IMR-90 (cell line): ENCODE measurements around the gene RBM39. TPM values are rescaled to one million over a fixed set of nuclear protein-coding genes. Genes with fewer than 3 reads are reported as not detected.

Source experiments
- ATAC-seq: fragments of 200-7000 bp; cut with Tn5 transposase; 2 replicates; pipeline ENCODE4 v1.9.1; 2020; ENCODE audit warnings: low read depth, mild to moderate bottlenecking, moderate library complexity
- BruUV-seq: library from RNA; stranded (reverse); fragments of 400-500 nt; replicated peaks from 2 replicates; lab custom pipeline; 2021; lab: Mats Ljungman, UMichigan
- CTCF ChIA-PET: fragments of 300-600 bp; formaldehyde crosslinking; extraction: SDS; loops from one replicate; lab custom pipeline; 2021; ENCODE audit warnings: antibody characterized with exemption; lab: Yijun Ruan, JAX
- POLR2A ChIA-PET: fragments of 300-600 bp; sonication (Branson Sonifier 250); formaldehyde crosslinking; loops from one replicate; lab custom pipeline; 2022; ENCODE audit warnings: antibody characterized with exemption; ENCODE audit not compliant: unreplicated experiment; lab: Charles Lee
- DNase-seq: peaks from one replicate; pipeline ENCODE4 v3.0.0; 2013
- H2AFZ ChIP-seq: replicated peaks from 2 replicates; pipeline ENCODE3; 2013; ENCODE audit warnings: low read length, mild to moderate bottlenecking; ENCODE audit not compliant: poor library complexity
- H2AK5ac ChIP-seq: 2 replicates; pipeline ENCODE4 v1.6.1; 2013; ENCODE audit warnings: low read depth, low read length, inconsistent platforms
- H2AK9ac ChIP-seq: replicated peaks from 2 replicates; pipeline ENCODE3; 2013; ENCODE audit warnings: mild to moderate bottlenecking, low read depth, low read length, moderate library complexity; ENCODE audit not compliant: poor library complexity
- H2BK120ac ChIP-seq: 2 replicates; pipeline ENCODE4 v1.6.1; 2013; ENCODE audit warnings: low read depth, low read length, inconsistent platforms
- H2BK15ac ChIP-seq: 3 replicates; pipeline ENCODE4 v1.6.1; 2013; ENCODE audit warnings: low read depth, low read length, inconsistent platforms
- H2BK20ac ChIP-seq: 2 replicates; pipeline ENCODE4 v1.6.1; 2013; ENCODE audit warnings: low read depth, mild to moderate bottlenecking, inconsistent platforms, low read length, moderate library complexity
- H2BK5ac ChIP-seq: 2 replicates; pipeline ENCODE4 v1.6.1; 2013; ENCODE audit warnings: mild to moderate bottlenecking, low read depth, low read length, inconsistent platforms; ENCODE audit not compliant: poor library complexity, severe bottlenecking
- H3K14ac ChIP-seq: replicated peaks from 2 replicates; pipeline ENCODE4 v1.6.1; 2013; ENCODE audit warnings: low read depth, low read length, inconsistent platforms
- H3K18ac ChIP-seq: 2 replicates; pipeline ENCODE4 v1.6.1; 2013; ENCODE audit warnings: low read depth, low read length, control low read depth
- H3K23ac ChIP-seq: 2 replicates; pipeline ENCODE4 v1.6.1; 2013; ENCODE audit warnings: low read depth, low read length, inconsistent platforms
- H3K27ac ChIP-seq: 2 replicates; pipeline ENCODE4 v1.5.1; 2013; ENCODE audit warnings: mild to moderate bottlenecking, control low read depth, low read length; ENCODE audit not compliant: insufficient read depth
- H3K27me3 ChIP-seq: 2 replicates; pipeline ENCODE4 v1.6.1; 2013; ENCODE audit warnings: low read length; ENCODE audit not compliant: control insufficient read depth, insufficient read depth
- H3K36me3 ChIP-seq: 2 replicates; pipeline ENCODE4 v1.6.1; 2013; ENCODE audit warnings: low read length, mixed read lengths; ENCODE audit not compliant: control insufficient read depth, insufficient read depth
- H3K4ac ChIP-seq: 2 replicates; pipeline ENCODE4 v1.6.1; 2013; ENCODE audit warnings: low read depth, low read length, inconsistent platforms
- H3K4me1 ChIP-seq: 2 replicates; pipeline ENCODE4 v1.6.1; 2013; ENCODE audit warnings: low read length, mixed read lengths; ENCODE audit not compliant: control insufficient read depth, insufficient read depth
- H3K4me2 ChIP-seq: 2 replicates; pipeline ENCODE4 v1.6.1; 2013; ENCODE audit warnings: low read depth, mild to moderate bottlenecking, control low read depth, low read length, moderate library complexity
- H3K4me3 ChIP-seq: 2 replicates; pipeline ENCODE4 v1.5.1; 2013; ENCODE audit warnings: low read depth, mild to moderate bottlenecking, control low read depth, low read length, moderate library complexity; ENCODE audit not compliant: insufficient read depth
- H3K56ac ChIP-seq: 2 replicates; pipeline ENCODE4 v1.6.1; 2013; ENCODE audit warnings: low read length, inconsistent platforms; ENCODE audit not compliant: insufficient read depth; ENCODE audit errors: extremely low read depth
- H3K79me1 ChIP-seq, 2 experiments: 2 replicates each; pipeline ENCODE4 v1.6.1; 2013; ENCODE audit warnings: low read length in 2 of 2, inconsistent platforms in 1 of 2, low read depth in 1 of 2
- H3K9ac ChIP-seq: 2 replicates; pipeline ENCODE4 v1.6.1; 2013; ENCODE audit warnings: low read depth, low read length, control low read depth
- H3K9me1 ChIP-seq: 2 replicates; pipeline ENCODE4 v1.6.1; 2013; ENCODE audit warnings: low read length, inconsistent platforms; ENCODE audit not compliant: insufficient read depth
- H3K9me3 ChIP-seq: 2 replicates; pipeline ENCODE4 v1.6.1; 2013; ENCODE audit warnings: low read length; ENCODE audit not compliant: control insufficient read depth, insufficient read depth
- H4K20me1 ChIP-seq: 2 replicates; pipeline ENCODE4 v1.6.1; 2013; ENCODE audit warnings: low read length, inconsistent platforms; ENCODE audit not compliant: insufficient read depth
- H4K5ac ChIP-seq: 2 replicates; pipeline ENCODE4 v1.6.1; 2013; ENCODE audit warnings: mild to moderate bottlenecking, low read depth, low read length, control low read depth
- H4K8ac ChIP-seq, 2 experiments: 2 replicates each; pipeline ENCODE4 v1.6.1; 2013; ENCODE audit warnings: low read depth in 2 of 2, low read length in 2 of 2, control low read depth in 1 of 2, inconsistent platforms in 1 of 2
- H4K91ac ChIP-seq: 2 replicates; pipeline ENCODE4 v1.6.1; 2013; ENCODE audit warnings: low read depth, low read length, inconsistent platforms; ENCODE audit not compliant: insufficient read depth
- BHLHE40 ChIP-seq: fragments of 150-350 bp; IDR thresholded peaks from 2 replicates; pipeline ENCODE4 v1.6.1; 2016; ENCODE audit warnings: mild to moderate bottlenecking, low read depth, low read length
- CEBPB ChIP-seq: IDR thresholded peaks from 2 replicates; pipeline ENCODE4 v1.6.1; 2012; ENCODE audit warnings: low read depth, low read length, improper control_type of control experiment
- CHD1 ChIP-seq: IDR thresholded peaks from 2 replicates; pipeline ENCODE4 v1.6.1; 2012; ENCODE audit warnings: low read depth, low read length, improper control_type of control experiment
- FOS ChIP-seq: fragments of 150-350 bp; IDR thresholded peaks from 2 replicates; pipeline ENCODE4 v1.6.1; 2016; ENCODE audit warnings: low read depth, low read length
- MAFK ChIP-seq: IDR thresholded peaks from 2 replicates; pipeline ENCODE4 v1.6.1; 2012; ENCODE audit warnings: low read depth, low read length, improper control_type of control experiment
- MAZ ChIP-seq: IDR thresholded peaks from 2 replicates; pipeline ENCODE4 v1.6.1; 2012; ENCODE audit warnings: low read depth, mild to moderate bottlenecking, low read length, improper control_type of control experiment, moderate library complexity, borderline replicate concordance
- MXI1 ChIP-seq: IDR thresholded peaks from 2 replicates; pipeline ENCODE4 v1.6.1; 2012; ENCODE audit warnings: low read depth, mild to moderate bottlenecking, low read length, moderate library complexity, borderline replicate concordance
- NFE2L2 ChIP-seq: fragments of 150-350 bp; IDR thresholded peaks from 2 replicates; pipeline ENCODE4 v1.6.1; 2016; ENCODE audit warnings: low read depth, mild to moderate bottlenecking, low read length
- POLR2A ChIP-seq: IDR thresholded peaks from 2 replicates; pipeline ENCODE4 v1.6.1; 2012; ENCODE audit warnings: mild to moderate bottlenecking, low read depth, low read length
- RAD21 ChIP-seq: IDR thresholded peaks from 2 replicates; pipeline ENCODE4 v1.6.1; 2012; ENCODE audit warnings: low read length, improper control_type of control experiment
- RCOR1 ChIP-seq: IDR thresholded peaks from 2 replicates; pipeline ENCODE4 v1.6.1; 2012; ENCODE audit warnings: mild to moderate bottlenecking, low read length, improper control_type of control experiment; ENCODE audit not compliant: insufficient replicate concordance
- RFX5 ChIP-seq: IDR thresholded peaks from 2 replicates; pipeline ENCODE4 v1.8.0; 2012; ENCODE audit warnings: low read depth, mild to moderate bottlenecking, low read length, moderate library complexity
- SMC3 ChIP-seq: fragments of 150-350 bp; IDR thresholded peaks from 2 replicates; pipeline ENCODE4 v1.6.1; 2016; ENCODE audit warnings: low read depth, mild to moderate bottlenecking, antibody characterized with exemption, low read length, moderate library complexity
- WGBS, 2 experiments: methylation state at CpG; one replicate each; pipeline versions ENCODE4 v1.1.5 to v1.1.7; 2013; ENCODE audit warnings: missing lambda C conversion rate in 2 of 2; ENCODE audit not compliant: insufficient read length in 1 of 2; ENCODE audit errors: extremely low coverage in 2 of 2; 5-methylcytosine and 5-hydroxymethylcytosine counted together
- dilution Hi-C: fragments of 300-500 bp; cut with HindIII; formaldehyde crosslinking; loops from one replicate; pipeline ENCODE4 v1.14.3; 2018; ENCODE audit warnings: low sequenced_read_pairs; ENCODE audit not compliant: unreplicated experiment
- in situ Hi-C: fragments of 300-500 bp; cut with MboI; formaldehyde crosslinking; loops from 3 replicates; pipeline ENCODE4 v1.14.3; 2019; ENCODE audit warnings: low sequenced_read_pairs, inconsistent platforms, mixed read lengths
- intact Hi-C: fragments of 100-400 bp; cut with micrococcal nuclease; formaldehyde crosslinking; loops from 2 replicates; pipeline ENCODE4 v1.10.0; 2022
- polyA plus RNA-seq, 3 experiments: library from polyadenylated mRNA; depleted of rRNA; stranded (reverse); fragments of >200 nt; gene quantifications; 2 replicates each; pipeline ENCODE4 v1.2.3, GENCODE V29; 2012; ENCODE audit warnings: low replicate concordance in 1 of 3
- total RNA-seq: library from RNA; depleted of rRNA; stranded (reverse); fragments of >200 nt; gene quantifications from 2 replicates; pipeline ENCODE4 v1.2.3, GENCODE V29; 2012
- TF ChIP-seq, protein P1 (sequence below): fragments of 150-350 bp; IDR thresholded peaks from 2 replicates; pipeline ENCODE4 v1.6.1; 2017; ENCODE audit warnings: mild to moderate bottlenecking, antibody characterized with exemption, low read length, low read depth
- TF ChIP-seq, protein P2 (sequence below): conservative IDR thresholded peaks from 2 replicates; pipeline ENCODE4 v1.5.1; 2012; ENCODE audit warnings: mild to moderate bottlenecking, low read depth, low read length, improper control_type of control experiment
- TF ChIP-seq, protein P3 (sequence below): fragments of 150-350 bp; IDR thresholded peaks from 2 replicates; pipeline ENCODE4 v1.6.1; 2016; ENCODE audit warnings: low read depth, mild to moderate bottlenecking, low read length, moderate library complexity, borderline replicate concordance

Gene RBM39
- total and polyA plus RNA-seq, 2 of the 4 experiments (the other 2 are of a cell fraction), result 106 to 166 TPM

DNA sequence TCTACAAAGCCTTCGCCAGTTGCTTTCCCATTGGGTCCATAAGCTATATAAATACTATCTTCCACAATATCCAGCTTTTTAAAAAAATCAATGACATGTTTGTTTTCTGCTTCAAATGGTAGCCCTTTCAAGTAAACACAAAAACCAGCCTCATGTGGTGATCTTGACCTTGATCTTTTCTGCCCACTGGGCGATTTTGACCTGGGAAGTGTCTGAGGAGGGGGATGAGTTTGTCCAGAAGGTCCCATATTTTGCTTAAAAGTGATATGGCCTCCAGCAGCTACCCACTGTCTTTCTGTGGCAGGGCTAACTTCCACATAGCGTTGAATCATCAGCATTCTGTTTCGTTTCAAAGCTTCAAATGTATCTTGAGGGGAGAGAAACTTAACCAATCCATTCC is 88.2 kb downstream of the RBM39 start:
- ChIA-PET CTCF (no interaction called here), POLR2A (no interaction called here)
- no peak overlapping the region for H2AFZ ChIP-seq
- no peak overlapping the region for H3K4me3 ChIP-seq
- BruUV-seq, result TSS peak; percentile 35
- H4K91ac ChIP-seq, result no peak overlapping the region
- WGBS, 2 experiments, result 100% methylated on average over 1 of the region's 4 CpGs; no CpG with 5 or more reads in 1 of the 2 experiments
- no peak overlapping the region for H4K5ac ChIP-seq
- H2AK9ac ChIP-seq, result no peak overlapping the region
- ATAC-seq (no peak), DNase-seq (no peak)
- no peak overlapping the region for H3K4ac ChIP-seq
- peaks cover 25 to 69% of the 10 kb centered on the region in 2 experiments for H3K79me1 ChIP-seq
- no peak overlapping the region for H3K4me2 ChIP-seq
- no peak overlapping the region for H2BK15ac ChIP-seq
- H2BK20ac ChIP-seq, result no peak overlapping the region
- dilution Hi-C loops (no loop called here), intact Hi-C loops (no loop called here), in situ Hi-C loops (no loop called here)
- H3K23ac ChIP-seq, result no peak overlapping the region
- no peak overlapping the region for H3K27ac ChIP-seq
- no peaks in the 10 kb centered on the region for H3K27me3 ChIP-seq
- H3K9ac ChIP-seq, result no peak overlapping the region
- H3K4me1 ChIP-seq, result peaks cover 9% of the 10 kb centered on the region
- H3K36me3 ChIP-seq, result peaks cover 23% of the 10 kb centered on the region
- H4K20me1 ChIP-seq, result peaks cover 91% of the 10 kb centered on the region
- H4K8ac ChIP-seq, result no peak overlapping the region
- H2AK5ac ChIP-seq, result no peak overlapping the region
- H2BK120ac ChIP-seq, result no peak overlapping the region
- H3K18ac ChIP-seq, result no peak overlapping the region
- no peak overlapping the region for H3K14ac ChIP-seq
- H3K9me1 ChIP-seq, result peaks cover 16% of the 10 kb centered on the region
- TF ChIP-seq, protein P1, sequence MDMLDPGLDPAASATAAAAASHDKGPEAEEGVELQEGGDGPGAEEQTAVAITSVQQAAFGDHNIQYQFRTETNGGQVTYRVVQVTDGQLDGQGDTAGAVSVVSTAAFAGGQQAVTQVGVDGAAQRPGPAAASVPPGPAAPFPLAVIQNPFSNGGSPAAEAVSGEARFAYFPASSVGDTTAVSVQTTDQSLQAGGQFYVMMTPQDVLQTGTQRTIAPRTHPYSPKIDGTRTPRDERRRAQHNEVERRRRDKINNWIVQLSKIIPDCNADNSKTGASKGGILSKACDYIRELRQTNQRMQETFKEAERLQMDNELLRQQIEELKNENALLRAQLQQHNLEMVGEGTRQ, result no peak
- no peak for TF ChIP-seq NFE2L2
- no peak for TF ChIP-seq CHD1
- TF ChIP-seq, protein P2, sequence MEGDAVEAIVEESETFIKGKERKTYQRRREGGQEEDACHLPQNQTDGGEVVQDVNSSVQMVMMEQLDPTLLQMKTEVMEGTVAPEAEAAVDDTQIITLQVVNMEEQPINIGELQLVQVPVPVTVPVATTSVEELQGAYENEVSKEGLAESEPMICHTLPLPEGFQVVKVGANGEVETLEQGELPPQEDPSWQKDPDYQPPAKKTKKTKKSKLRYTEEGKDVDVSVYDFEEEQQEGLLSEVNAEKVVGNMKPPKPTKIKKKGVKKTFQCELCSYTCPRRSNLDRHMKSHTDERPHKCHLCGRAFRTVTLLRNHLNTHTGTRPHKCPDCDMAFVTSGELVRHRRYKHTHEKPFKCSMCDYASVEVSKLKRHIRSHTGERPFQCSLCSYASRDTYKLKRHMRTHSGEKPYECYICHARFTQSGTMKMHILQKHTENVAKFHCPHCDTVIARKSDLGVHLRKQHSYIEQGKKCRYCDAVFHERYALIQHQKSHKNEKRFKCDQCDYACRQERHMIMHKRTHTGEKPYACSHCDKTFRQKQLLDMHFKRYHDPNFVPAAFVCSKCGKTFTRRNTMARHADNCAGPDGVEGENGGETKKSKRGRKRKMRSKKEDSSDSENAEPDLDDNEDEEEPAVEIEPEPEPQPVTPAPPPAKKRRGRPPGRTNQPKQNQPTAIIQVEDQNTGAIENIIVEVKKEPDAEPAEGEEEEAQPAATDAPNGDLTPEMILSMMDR, result no peak
- TF ChIP-seq FOS, result no peak
- TF ChIP-seq MAFK, result no peak
- no peak for TF ChIP-seq BHLHE40
- TF ChIP-seq SMC3, result no peak
- no peak for TF ChIP-seq RCOR1
- no peak for TF ChIP-seq RAD21
- TF ChIP-seq MXI1, result no peak
- TF ChIP-seq, protein P3, sequence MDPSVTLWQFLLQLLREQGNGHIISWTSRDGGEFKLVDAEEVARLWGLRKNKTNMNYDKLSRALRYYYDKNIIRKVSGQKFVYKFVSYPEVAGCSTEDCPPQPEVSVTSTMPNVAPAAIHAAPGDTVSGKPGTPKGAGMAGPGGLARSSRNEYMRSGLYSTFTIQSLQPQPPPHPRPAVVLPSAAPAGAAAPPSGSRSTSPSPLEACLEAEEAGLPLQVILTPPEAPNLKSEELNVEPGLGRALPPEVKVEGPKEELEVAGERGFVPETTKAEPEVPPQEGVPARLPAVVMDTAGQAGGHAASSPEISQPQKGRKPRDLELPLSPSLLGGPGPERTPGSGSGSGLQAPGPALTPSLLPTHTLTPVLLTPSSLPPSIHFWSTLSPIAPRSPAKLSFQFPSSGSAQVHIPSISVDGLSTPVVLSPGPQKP, result no peak
- TF ChIP-seq RFX5, result no peak
- TF ChIP-seq CEBPB, result no peak
- TF ChIP-seq MAZ, result no peak
- TF ChIP-seq POLR2A, result no peak
- no peaks in the 10 kb centered on the region for H3K9me3 ChIP-seq
- no peak overlapping the region for H3K56ac ChIP-seq
- no peak overlapping the region for H2BK5ac ChIP-seq
